Stimulated activated CD8-positive, alpha-beta memory T cell treated with anti-CD3 and anti-CD28 coated beads, Interleukin-4, amount 100 ng/mL, for 4 hours (primary cell): Measurements from ENCODE around the gene NBEA.

Experiments
- DNase-seq, 2 donors: peaks; one replicate each; pipeline ENCODE4 v3.0.0-alpha.2; 2020; ENCODE audit warnings: low read depth in 2 of 2, low spot score in 1 of 2

The NBEA gene

GRCh38 chr13:35256459-35257148 is 314.5 kb downstream of the NBEA start:
- no peak for DNase-seq

DNA sequence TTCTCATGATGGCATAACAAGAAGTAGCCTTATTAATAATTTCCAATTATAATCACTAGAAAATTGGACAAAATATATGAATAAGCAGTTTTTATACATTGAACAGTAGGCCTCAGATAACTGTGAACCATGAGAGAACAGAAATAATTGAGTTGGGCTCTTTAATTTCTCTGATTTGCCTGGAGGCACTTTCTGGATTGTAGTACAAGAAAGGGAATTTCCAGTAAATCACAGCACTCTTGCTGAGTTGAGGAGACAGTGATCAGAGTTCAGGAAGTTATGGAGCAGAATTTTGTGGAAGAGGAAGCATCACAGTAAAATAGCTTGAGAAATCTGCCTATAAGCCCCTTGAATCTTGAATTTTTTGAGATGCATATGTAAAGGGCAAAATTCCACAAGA is 318.2 kb downstream of the NBEA start:
- no peak for DNase-seq

GRCh38 chr13:35266412-35266811 is 324.3 kb downstream of the NBEA start:
- DNase-seq, result no peak

- DNase-seq, result no peak
Measured at GRCh38 chr13:35278917-35279316, 336.8 kb downstream of the NBEA start.

DNA sequence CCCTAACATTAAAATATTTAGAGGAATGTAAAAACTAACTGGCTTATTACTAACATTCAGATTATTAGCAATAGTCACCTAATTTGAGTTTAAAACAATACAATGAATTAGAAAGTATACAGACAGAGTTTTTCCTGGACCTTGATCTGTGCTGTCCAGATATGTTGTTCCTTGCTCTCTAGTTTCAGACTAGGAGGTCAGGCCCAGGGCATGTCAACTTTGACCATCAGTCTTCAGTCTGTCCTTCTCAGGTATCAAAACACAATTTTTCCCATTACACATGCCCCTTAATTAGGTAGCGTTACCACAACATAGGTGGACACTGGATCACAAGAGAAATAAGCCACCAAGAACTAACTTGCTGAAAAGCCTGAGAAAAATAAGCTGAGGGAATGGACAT is 337.4 kb downstream of the NBEA start:
- DNase-seq, result no peak

- DNase-seq, result no peak
Measured at GRCh38 chr13:35283856-35284255, 341.8 kb downstream of the NBEA start.

GRCh38 chr13:35285677-35286076 is 343.6 kb downstream of the NBEA start:
- no peak for DNase-seq

DNA sequence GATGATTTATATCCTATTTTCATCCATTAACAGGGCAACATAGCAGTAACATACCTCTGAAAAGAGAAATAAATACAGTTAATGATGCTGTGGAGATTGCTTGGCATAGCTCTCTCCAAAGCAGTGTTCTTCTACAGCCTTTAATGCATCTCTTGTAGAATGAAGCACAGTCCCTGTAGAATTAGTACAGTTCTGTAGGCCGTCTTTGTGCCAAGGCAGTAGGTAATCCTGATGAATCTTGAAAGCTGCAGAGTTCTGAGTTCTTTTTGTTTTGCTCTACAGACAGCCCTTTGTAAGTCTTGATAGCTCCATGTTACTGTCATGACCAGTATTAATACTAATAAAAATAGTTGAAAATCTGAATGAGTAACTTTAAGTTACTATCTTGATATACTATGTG is 350.3 kb downstream of the NBEA start:
- DNase-seq, result no peak

- DNase-seq, result no peak
Measured at GRCh38 chr13:35293579-35294226, 351.6 kb downstream of the NBEA start.

DNA sequence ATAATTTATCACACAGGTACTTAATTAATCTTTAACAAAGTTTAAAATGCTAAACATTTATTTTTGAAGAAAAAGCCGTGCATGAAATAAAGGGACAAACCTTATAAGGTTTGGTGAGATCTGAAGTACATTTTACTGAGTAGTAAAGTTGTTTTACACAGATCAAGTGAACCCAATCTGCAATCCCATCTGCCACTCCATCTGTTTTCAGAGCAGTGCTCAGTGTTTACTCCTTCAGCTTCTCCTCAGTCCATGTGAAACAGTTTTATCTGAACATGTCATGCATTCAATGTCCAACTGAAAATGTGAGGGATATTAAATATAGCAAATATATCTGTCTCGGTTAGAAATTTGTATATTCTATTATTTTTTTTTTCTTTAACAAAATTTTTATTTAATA is 367.6 kb downstream of the NBEA start:
- no peak for DNase-seq

- DNase-seq, result no peak
Measured at GRCh38 chr13:35332134-35332533, 390.1 kb downstream of the NBEA start.

DNA sequence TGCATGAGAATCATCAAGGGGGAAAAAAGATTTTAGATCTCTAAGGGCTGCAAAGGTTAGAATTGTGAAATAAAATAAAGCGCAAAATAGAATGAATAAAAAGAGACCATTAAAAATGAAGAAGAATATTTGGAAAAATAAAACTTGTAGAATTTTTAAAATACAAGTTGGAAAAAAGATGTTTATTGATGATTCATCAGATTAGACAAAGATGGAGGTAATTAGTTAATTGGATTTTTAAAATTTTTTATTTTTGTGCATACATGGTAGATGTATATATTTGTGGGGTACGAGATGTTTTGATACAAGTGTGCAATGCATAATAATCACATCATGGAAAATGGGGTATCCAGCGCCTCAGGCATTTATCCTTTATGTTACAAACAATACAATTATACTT is 391.1 kb downstream of the NBEA start:
- no peak for DNase-seq

- no peak for DNase-seq
Measured at GRCh38 chr13:35342440-35342839, 400.4 kb downstream of the NBEA start.

DNA sequence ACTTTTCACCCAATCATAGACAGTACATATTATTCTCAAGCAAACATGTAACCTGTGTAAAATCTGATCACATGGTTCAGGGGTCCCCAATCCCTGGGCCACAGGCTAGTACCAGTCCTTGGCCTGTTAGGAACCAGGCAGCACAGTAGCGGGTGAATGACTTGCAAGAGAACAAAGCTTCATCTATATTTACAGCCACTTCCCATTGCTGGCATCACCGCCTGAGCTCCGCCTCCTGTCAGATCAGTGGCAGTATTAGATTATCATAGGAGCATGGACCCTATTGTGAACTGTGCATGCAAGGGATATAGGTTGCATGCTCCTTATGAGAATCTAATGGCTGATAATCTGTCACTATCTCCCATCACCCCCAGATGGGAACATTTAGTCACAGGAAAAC is 401.3 kb downstream of the NBEA start:
- no peak for DNase-seq

DNA sequence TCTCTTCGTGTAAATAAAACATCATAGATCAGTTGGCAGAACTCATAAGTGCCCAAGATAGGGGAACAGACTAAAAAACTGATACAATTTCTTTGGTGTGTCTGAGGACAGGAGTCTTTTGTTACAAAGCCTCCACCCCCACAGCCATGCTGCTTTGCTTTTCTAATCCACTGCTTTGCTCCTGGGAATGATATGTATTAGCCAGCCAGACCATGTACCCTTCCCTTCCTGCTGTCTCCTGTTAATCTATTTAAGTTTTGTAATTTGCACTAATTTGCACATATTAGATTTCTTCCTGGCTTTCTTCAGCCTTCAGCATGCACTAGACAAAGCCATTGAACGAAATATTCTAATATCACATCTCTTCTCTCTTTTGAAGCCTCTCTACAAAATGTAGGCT is 403.9 kb downstream of the NBEA start:
- DNase-seq, result no peak

- no peak for DNase-seq
Measured at GRCh38 chr13:35346494-35346893, 404.4 kb downstream of the NBEA start.

DNA sequence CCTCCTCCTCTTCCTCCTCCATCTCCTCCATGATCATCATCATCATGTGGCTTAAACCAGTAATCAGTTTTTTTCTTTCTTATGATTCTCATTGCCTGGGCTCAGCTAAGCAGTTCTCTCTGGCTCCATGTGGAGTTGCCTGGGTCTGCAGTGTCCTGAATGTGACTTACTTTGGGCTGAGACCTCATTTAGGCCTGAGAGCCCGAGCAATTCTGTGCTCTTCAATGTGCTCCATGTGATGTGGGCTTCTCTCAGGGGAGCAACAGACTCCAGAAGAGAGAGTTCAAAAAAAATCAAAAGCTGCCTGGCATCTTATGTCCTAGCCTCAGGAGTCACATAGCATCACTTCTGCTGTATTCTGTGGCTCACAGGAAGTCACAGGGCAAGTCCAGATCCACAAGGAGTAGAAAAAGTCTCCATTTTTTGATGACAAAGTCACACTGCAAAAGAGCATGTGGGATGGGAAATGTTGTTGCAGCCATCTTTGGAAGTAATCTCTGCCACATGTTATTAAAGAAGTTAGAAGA is 405.7 kb downstream of the NBEA start:
- no peak for DNase-seq

- DNase-seq, result no peak
Measured at GRCh38 chr13:35349052-35349451, 407.0 kb downstream of the NBEA start.

- no peak for DNase-seq
Measured at GRCh38 chr13:35349673-35350278, 407.7 kb downstream of the NBEA start.

- DNase-seq, result no peak
Measured at GRCh38 chr13:35354285-35354684, 412.2 kb downstream of the NBEA start.

GRCh38 chr13:35354882-35355281 is 412.8 kb downstream of the NBEA start:
- no peak for DNase-seq

GRCh38 chr13:35356572-35356971 is 414.5 kb downstream of the NBEA start:
- no peak for DNase-seq
